ENCODE measurements around the gene COL9A2.

The COL9A2 gene

DNA sequence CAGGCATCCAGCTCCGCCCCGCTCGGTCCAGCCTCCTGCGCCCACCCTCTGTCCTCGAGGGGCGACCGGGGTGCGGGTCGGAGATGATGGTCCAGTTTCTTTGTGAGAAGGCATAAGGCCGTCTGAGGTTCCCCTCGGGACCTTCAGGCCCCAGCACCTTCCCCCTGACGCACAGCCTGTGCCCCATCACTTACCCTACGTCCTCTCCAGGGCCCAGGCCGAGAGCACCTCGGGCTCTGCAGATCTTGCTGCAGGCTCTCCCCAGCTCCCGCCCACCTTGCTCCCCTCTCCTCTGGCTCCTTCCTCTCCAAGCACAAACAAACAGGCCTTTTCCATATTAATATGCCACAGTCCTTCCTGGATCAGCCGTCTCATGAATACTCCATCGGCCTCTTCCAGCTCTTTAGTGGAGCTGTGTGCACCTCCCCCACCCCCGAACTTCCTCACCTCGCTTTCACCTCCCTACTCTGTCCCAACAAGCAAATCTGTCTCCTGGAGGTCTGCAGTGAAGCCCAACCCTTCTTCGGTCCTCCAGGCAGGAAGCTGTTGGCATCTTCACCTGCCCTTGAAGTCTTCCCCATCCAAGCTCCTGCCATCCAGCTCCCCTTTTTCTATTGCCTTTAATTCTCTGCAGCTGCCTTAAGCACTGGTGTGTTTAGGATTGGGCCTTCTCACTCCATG lies 448 bp upstream of the COL9A2 start:
- peak; percentile 21 to 62 for DNase-seq

DNA sequence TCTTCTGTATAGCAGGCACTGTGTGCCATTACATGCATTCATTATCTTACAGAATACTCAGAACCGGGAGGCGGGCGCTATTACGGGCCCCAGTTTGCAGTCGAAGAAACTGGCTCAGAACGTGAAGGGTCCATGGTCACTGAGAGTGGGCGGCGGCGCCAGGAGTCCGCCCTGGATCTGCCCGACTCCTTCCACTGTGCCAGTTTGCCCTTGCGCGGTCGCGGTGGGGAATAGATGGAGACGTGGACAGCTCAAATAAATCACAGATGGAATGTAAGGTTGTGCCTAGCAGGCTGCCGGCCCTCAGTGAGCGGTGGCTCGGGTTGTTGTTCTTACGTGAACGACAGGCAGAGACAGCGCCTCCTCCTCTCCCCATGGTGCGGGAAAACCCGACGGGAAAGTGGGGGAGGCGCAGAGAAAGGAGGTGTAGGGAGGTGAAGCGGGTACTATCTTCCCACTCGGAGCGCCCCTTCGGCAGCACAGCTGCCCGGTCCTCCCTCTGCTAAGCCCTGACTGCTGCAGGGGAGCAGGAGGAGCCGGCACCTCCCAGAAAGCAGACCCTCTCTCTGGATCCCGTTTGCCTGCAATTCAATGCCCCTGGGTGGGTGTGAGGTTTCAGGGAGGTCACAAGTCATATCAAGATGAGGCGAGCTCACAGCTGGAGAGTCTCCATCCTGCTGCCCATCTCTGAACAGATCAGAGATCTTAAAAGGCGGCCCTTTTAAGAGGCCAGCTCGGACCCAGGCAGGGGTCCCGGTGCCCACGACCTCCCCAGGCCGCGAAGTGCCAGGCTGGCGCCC lies 1.1 kb downstream of the COL9A2 start:
- DNase-seq: peak; percentile 54 to 69

DNA sequence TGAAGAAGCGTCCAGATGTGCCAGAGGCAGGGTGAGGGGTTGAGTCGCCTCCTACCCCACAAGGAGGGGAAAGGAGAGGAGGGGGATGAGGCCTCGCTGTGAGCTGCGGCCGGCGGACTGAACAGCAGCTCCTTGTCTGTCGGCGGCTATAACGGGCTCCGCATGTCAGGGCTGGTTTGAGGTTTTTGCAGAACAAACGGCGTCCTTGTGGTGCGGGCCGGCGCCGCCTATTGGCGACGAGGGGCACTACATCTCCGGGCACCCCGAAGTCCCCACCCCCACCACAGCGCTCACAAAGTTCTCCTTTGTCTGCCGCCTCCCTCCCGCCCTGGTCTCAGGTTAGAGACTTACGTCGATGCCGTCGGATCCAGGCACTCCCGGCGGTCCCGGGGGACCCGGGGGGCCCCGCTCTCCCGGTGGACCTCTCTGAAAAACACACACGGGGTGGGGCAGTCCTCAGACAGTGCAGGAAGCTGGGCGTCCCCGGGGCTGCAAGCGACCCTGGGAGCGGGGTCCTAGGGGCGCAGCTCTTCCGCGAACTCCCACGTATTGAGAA lies 1.8 kb downstream of the COL9A2 start:
- peak; percentile 75 to 96 for DNase-seq

DNA sequence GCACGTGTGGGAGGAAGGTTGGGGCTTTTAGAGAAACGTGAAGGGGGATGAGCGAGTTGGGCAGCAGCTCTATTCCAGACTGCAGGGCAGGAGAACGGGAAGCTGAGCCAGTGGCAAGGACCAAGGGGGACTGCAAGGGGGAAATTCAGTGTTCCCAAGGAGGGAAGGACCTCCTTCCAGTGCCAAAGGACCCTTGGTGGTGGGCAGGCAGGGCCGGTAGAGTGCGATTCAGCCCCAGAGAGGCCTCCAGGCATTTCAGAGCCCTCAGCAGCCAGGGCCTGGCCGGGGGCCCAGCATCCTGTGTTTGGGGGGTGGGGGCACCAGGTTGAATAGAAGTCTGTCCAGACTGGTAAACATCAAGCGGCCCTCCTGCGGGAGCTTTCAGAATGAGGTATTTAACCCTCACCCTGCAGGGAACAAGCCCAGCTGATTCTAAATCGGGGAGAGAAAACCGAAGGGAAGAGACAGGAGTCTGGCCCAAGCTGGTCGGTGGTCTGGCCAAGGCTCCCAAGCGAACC lies 2.3 kb downstream of the COL9A2 start:
- no peak for DNase-seq

DNA sequence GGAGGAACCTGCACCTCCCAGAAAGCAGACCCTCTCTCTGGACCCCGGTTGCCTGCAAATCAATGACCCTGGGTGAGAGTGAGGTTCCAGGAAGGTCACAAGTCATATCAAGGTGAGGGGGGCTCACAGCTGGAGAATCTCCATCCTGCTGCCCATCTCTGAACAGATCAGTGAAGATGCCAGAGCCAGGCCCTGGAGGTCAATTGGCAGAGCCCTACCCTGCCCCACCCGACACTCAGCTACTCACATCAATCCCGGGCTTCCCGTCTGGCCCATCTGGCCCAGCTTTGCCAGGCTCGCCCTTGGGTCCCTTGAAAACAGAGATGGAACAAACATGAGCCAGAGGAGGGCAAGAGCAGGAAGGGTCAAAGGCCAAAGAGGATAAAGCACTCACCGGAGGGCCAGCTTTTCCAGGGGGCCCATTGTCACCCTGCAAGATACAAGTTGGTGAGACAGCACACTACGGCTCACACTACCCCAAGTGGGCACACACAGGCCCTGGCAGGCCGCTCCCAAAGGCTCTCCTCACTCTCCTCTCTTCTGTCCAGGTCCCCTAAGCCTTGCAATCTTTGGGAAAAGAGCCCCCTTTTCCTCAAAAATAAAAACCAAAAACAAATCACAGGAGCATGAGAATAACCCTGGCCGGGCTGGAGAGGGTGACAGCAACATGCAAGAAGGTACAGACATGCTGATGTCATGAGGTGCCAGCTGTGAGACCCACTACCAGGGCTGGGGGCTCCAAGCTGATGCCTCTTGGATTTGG lies 2.9 kb downstream of the COL9A2 start:
- DNase-seq: no peak

DNA sequence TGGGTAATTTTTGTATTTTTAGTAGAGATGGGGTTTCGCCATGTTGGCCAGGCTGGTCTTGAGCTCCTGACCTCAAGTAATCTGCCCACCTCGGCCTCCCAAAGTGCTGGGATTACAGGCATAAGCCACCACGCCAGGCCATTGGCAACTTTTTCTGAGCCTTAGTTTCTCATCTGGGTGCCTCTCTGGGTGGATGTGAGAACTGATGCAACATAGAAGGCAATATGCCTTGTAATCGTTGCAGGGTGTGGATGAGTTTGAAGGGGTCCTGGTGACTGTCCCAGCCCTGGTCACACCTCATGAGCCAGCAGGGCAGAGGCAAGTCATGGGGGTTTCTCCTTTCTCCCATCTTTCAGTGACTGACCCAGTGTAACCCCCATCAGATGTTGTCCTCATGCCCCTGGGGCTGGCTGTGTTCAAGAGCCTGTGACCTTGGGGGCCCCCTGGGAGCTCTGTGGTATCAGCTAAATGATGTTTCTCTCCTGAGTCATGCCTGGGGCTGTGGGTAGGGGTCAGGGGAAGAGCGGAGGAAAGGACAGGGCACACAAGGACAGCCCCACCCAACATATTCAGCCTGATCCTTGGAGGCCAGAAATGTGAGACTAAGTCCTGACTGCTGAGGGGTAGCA lies 3.6 kb downstream of the COL9A2 start:
- DNase-seq: no peak

DNA sequence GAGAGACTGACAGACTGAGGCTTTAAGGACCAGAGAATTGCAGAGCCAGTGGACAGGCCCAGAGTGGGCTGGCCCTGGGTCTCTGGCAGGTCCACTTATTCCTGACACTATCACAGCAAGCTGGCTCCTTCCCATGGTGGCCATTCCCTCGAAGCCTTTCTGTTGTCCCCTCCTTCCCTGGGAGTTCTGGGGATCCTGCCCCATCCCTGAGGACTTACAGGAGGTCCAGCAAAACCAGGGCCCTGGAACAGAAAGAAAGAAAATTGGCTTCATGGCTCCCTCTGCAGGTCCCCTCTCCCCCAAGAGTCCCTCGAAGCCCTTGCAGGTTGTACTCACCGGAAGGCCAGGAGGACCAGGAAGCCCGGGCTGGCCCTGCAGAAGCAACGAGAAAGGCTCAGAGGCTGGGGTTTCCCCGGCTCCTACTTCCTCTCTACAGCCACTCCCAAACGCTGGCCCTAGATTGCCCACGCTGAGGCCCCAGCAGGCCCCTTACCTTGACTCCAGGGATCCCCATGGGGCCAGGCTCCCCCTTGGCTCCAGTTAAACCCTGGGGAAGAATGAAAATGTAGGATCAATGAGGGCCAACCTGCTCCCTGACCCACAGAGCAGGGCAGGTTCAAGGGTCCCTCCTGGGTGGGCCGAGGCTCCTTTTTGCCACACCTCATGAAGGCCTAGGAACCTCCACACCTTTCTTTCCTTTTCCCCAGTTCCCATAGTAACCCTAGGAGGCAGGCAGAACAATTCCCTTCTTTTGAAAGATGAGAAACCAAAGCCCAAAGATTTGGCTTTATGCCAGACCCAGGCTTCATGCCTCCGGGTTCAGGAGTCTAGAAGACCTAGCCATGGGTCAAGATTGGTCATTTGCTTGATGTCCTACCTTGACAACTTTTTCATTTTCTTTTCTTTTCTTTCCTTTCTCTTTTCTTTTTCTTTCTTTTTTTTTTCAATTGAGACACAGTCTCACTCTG lies 4.6 kb downstream of the COL9A2 start:
- DNase-seq: no peak

DNA sequence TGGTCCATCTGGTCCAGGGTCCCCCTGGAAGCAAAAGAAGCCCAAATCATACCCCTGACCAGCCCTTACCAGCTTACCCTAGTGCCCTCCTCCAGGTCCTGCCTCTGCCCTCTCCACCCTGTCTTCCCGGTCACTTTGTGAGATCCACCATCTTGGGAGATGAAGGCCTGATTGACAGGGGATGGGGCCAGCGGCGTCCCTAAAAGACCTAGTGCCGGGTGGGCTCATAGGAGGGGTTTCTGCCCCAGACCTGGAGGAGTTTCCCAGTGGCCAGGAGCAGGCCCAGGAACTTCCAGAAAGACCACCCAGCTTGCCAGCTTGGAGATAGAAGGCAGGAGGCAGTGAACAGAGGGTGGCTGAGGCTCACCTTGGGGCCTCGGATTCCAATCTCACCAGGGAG lies 5.4 kb downstream of the COL9A2 start:
- DNase-seq: no peak

DNA sequence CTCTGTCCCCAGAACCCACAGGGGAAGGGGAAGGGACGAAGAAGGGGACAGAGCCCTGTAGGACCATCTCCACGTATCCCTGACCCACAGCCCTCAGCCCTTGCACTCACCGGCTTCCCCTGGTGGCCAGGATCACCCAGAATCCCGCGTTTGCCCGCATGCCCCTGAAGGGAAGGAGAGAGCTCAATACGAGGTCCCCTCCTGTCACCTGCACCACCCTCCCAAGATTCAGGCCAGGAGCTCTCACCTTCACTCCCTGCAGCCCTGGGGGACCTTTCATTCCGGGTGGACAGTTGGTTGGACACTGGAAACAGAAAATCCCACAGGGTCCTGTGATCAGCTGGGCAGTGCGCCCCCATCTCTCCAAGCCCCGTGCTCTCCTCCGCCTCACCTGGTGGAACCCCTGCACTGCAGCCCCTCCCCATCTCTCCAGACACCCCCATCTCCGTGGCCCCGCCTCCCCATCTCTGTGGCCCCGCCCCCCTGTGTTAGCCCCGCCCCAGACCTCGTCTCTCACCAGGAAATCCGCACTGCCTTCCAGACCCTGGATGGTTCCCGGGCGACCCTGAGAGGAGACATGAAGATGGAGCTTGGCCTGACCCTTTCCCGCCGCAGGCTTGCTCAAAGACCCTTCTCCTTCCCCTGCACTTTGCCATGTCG lies 6.0 kb downstream of the COL9A2 start:
- DNase-seq: no peak

DNA sequence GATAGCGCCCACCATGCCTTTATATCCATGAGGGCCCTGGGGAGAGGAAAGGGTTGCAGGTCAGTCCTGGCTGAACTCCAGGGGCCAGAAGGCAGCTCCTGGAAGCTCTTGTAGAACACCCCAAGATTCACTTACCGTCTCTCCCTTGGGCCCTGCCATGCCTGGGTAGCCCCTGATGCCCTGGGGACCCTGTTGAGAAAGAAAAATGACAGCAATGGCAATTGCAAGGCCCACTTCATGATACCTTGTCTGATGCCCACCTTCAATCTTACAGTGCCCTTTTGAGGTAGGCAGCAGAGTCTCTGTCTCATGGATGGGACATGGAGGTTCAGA lies 7.0 kb downstream of the COL9A2 start:
- DNase-seq: no peak

DNA sequence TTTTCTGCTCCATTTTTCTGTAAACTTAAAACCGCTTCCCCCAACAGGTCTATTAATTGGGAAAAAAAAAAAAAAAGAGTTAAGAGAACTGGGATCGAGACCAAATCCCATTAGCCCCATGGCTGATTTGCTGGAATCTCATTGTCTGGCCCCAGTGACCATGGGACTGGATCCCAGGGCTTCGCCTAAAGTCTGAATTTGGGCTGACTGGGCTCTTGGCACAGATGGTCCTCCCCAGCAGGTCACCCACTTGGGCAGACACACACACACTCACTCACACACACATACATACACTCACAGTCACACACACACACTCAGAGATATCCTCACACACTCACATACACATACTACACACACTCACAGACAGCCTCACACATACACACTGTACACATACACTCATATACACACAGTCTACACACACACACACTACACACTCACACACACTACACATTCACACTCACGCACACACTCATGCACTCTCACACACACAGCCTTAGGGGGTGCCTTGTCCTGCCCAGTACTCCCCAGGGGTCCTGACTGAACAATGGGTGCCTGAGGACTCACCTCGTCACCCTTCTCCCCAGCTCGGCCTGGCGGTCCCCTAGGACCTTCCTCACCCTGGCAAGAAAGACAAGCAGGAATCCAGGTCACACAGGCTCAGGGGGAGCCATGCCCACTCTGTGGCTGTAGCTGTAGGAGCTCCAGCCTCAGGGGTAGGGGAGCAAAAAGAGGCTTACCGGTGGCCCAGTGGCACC lies 7.5 kb downstream of the COL9A2 start:
- DNase-seq: no peak

DNA sequence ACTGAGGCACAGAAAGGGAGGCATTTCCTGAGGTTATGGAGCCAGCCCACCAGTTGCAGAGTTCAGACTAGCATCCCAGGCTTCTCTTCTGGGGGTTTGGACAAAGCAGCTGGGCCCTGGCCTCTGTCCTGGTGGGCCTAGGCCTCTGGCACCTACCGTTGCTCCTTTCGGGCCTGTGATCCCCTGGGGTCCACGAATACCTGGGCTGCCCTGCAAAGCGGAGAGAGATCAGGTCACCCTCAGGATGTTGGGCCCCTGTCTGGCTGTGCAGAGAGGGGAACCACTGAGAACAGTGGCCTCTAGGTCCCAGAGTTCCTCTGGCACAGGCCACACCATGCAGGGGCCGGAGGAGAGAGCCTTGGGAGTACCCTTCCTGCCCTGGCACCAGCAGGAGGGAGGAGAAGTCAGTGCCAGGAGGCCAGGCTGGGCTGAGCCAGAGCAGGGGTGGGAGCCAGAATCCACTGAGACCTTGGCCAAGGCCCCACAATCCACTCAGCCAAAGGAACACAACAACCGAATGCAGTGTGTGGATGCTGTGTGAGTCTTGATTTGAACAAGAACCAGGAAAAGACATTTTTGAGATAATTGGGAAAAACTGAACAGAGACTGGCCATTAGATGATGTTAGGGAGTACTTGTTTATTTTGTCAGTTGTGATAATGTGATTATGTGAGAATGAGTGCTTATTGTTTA lies 8.9 kb downstream of the COL9A2 start:
- DNase-seq: no peak

DNA sequence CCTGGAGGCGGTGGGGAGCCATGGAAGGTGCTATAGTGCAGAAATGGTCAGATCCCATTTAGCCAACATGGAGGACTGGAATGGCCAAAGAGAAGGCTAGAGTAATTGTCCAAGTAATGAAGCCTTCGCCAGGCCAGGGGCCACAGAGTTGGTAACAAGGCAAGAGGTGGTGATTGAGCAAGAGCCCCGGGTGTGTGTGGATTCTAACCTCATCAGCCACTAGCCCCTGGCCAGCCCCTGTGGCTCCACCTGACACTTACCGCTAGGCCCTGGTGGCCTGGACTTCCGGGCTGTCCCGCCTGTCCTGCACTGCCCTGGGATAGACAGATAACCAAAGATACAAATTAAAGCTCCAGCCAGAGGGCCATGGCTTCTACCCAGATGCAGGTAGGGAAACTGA lies 9.9 kb downstream of the COL9A2 start:
- DNase-seq: no peak

DNA sequence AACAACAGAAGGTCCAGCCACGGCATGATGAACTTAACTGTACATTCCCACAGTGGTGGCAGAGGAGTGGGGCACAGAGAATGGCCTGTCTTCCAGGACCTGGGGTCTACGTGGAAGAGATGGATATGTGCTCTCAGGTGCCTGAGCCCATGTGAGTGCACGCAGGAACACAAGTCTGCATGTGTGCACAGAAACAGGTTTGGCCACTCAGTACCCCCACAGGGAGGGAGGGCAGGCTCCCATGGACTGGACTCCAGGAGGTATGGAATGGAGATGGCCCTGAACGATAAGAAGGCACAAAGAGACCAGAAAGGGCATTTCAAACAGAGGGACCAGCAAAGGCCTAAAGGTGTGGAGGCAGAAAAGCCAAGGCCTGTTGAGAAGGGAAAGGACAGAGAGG lies 10.8 kb downstream of the COL9A2 start:
- peak in 1 of 2 experiments; percentile 18 for DNase-seq

DNA sequence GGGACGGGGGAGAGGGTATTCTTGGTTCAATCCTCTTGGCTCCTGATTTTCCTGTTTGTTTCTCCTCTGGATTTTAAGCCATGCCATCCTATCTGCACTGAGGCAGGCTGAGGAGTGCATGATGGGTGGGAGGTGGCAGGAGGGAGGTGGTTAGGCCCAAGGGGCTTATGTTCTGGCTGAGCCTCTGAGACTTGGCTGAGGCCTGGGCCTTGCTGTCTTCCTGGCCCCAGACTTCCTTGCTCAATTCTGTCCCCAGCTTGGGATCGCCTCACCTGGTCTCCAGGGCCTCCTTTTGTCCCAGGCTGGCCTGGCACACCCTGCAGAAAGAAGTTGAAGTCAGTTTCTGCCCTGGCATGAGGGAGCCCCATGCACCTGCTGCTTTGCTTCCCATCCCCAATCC lies 11.2 kb downstream of the COL9A2 start:
- no peak for DNase-seq

DNA sequence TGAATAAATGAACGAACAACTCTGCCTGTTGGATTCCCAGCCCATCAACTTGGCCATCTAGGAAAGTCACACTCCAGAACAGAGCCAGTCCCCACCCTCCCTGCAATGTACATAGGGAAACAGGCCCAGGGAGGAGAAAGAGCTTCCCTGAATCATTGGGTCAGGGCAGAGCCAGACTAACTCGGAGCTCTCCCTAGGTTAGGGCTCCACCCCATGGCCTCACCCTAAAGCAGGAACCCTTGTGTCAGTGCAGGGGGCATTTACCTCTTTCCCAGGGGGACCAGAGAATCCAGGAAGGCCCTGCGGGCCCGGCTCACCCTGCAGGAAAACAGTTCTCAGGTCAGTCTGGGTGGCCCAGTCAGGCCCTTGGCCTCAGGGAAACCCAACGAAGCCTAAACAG lies 11.6 kb downstream of the COL9A2 start:
- peak in 1 of 2 experiments; percentile 31 for DNase-seq

DNA sequence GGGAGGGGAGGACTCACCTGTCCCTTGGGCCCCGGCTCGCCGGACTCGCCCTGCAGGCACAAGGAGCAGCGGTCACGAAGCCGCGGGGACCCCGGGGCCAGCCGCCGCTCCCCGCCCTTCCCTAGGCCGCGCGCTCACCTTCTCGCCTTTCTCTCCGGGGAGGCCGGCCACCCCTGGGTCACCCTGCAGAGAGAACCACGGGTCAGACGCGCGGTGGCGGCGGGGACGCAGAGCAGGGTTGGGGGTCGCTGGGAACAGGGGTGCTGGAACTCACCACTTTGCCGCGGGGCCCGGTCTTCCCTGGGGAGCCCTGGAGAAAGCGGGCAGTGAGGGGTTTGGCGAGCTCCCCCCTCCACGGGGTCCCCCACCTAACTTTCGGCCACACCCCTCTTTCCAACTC lies 13.3 kb downstream of the COL9A2 start:
- DNase-seq: no peak

DNA sequence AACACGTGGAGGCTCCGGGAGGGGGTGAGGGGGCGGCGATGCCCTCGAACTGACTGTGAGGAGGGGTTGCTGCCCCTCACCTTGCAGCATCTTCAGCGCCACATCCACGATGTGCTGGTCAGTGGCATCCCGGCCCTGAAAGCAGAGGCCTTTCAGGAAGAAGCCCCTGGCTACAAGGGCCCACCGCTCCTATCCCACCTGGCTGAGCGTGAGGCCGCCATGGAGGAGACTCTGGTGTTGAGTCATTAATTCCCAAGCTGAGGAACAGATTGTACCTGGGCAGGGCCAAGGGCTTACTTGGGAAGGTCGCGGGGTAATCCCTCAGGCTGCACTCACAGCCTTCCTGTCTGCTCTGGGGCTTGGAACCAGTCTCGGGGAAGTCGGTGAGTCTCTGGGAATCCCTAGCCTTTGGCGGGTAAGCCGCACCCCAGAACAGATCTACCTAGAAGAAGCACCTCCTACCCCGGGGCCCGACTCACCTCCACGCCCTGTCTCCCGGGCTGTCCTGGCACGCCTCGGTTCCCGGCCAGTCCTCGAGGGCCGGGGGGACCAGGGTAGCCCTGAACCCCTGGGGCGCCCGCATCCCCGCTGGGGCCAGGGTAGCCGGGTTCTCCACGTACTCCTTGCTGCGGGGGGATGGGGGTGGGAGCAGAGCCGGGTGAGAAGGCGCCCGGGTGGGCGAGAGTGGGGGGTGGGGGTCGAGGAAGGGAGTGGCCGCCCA lies 13.9 kb downstream of the COL9A2 start:
- no peak for DNase-seq

DNA sequence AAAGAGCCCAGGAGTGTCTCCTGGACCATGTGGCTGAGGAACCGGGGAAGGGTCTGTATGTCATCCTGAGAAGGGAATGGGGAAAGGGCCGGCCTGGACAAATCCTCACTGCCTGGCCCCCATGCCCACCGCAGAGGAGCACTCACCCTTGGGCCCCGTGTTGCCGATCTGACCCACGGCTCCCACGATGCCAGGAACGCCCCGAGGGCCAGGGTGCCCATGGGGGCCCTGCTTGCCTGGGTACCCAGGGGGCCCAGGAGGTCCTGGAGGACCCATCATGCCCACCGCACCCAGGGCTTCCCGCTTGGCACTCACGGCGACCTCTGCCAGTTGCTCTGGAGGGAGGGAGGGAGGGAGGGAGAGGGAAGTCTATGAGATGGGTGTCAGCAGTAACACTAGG lies 14.6 kb downstream of the COL9A2 start:
- no peak for DNase-seq

All from NCI-H526 (cell line).